ENCODE results near the gene TMEM11.
"Not testable (repeated sequence)": the region's sequence is repeated elsewhere in the genome, so short reads cannot be mapped to it uniquely, and the experiment has no call there.

The TMEM11 gene

GRCh38 chr17:21194703-21195102 is 19.3 kb downstream of the TMEM11 start:
- peak; percentile 55 for DNase-seq (ENCODE audit: low read depth)
- TF ChIP-seq CTCF (conservative IDR thresholded peaks at IDR 0.05; ENCODE audit: control insufficient read depth, insufficient read depth, low read depth, low read length), result no peak
- no peak overlapping the region for H3K4me3 ChIP-seq (ENCODE audit: control insufficient read depth, low read depth, low read length)

GRCh38 chr17:21194226-21194625 is 19.7 kb downstream of the TMEM11 start:
- TF ChIP-seq CTCF (conservative IDR thresholded peaks at IDR 0.05; ENCODE audit: control insufficient read depth, insufficient read depth, low read depth, low read length), result no peak
- no peak overlapping the region for H3K4me3 ChIP-seq (ENCODE audit: control insufficient read depth, low read depth, low read length)
- no peak for DNase-seq (ENCODE audit: low read depth)

- H3K4me3 ChIP-seq (ENCODE audit: control insufficient read depth, low read depth, low read length), result no peak overlapping the region
- no peak for DNase-seq (ENCODE audit: low read depth)
- TF ChIP-seq CTCF (conservative IDR thresholded peaks at IDR 0.05; ENCODE audit: control insufficient read depth, insufficient read depth, low read depth, low read length), result no peak
Observed at GRCh38 chr17:21193031-21193430, 20.9 kb downstream of the TMEM11 start.

GRCh38 chr17:21192414-21192813 is 21.5 kb downstream of the TMEM11 start:
- H3K4me3 ChIP-seq (ENCODE audit: control insufficient read depth, low read depth, low read length); DNase-seq (ENCODE audit: low read depth): not testable (repeated sequence)

- H3K4me3 ChIP-seq (ENCODE audit: control insufficient read depth, low read depth, low read length), result no peak overlapping the region
Observed at GRCh38 chr17:21191698-21192097, 22.3 kb downstream of the TMEM11 start.

GRCh38 chr17:21190078-21190477 is 23.9 kb downstream of the TMEM11 start:
- TF ChIP-seq CTCF (conservative IDR thresholded peaks at IDR 0.05; ENCODE audit: control insufficient read depth, insufficient read depth, low read depth, low read length), result no peak
- DNase-seq (ENCODE audit: low read depth), result no peak

More at GRCh38 chr17:21191698-21192097, 22.3 kb downstream of the TMEM11 start:
- TF ChIP-seq CTCF (conservative IDR thresholded peaks at IDR 0.05; ENCODE audit: control insufficient read depth, insufficient read depth, low read depth, low read length), result no peak
- no peak for DNase-seq (ENCODE audit: low read depth)

GRCh38 chr17:21189361-21189760 is 24.6 kb downstream of the TMEM11 start:
- TF ChIP-seq CTCF (conservative IDR thresholded peaks at IDR 0.05; ENCODE audit: control insufficient read depth, insufficient read depth, low read depth, low read length), result no peak
- no peak for DNase-seq (ENCODE audit: low read depth)
- H3K4me3 ChIP-seq (ENCODE audit: control insufficient read depth, low read depth, low read length), result no peak overlapping the region

More at GRCh38 chr17:21190078-21190477, 23.9 kb downstream of the TMEM11 start:
- no peak overlapping the region for H3K4me3 ChIP-seq (ENCODE audit: control insufficient read depth, low read depth, low read length)
